HAP-1 (cell line): ENCODE results near the gene VGLL4.

ENCODE experiments used
- DNase-seq, 2 experiments: peaks; one replicate each; pipeline ENCODE4 v3.0.0-alpha.2; 2016 to 2020; ENCODE audit warnings: low spot score in 2 of 2
- H3K27me3 ChIP-seq: fragments of 250-450 bp; sonication (Bioruptor Pico); 2 replicates; pipeline ENCODE4 v1.5.1; 2020; ENCODE audit warnings: low read depth, mild to moderate bottlenecking, moderate library complexity
- H3K36me3 ChIP-seq: fragments of 250-450 bp; sonication (Bioruptor Pico); replicated peaks from 2 replicates; pipeline ENCODE4 v1.5.1; 2020; ENCODE audit warnings: mild to moderate bottlenecking
- H3K4me1 ChIP-seq: fragments of 250-450 bp; sonication (Bioruptor Pico); 2 replicates; pipeline ENCODE4 v1.5.1; 2020; ENCODE audit warnings: mild to moderate bottlenecking
- H3K4me3 ChIP-seq: fragments of 250-450 bp; sonication (Bioruptor Pico); 2 replicates; pipeline ENCODE4 v1.5.1; 2020; ENCODE audit warnings: mild to moderate bottlenecking, moderate library complexity
- H3K9me3 ChIP-seq: fragments of 250-450 bp; sonication (Bioruptor Pico); 2 replicates; pipeline ENCODE4 v1.5.1; 2020; ENCODE audit warnings: mild to moderate bottlenecking, moderate library complexity
- in situ Hi-C: fragments of 300-500 bp; cut with MboI; formaldehyde crosslinking; loops from 3 replicates; pipeline ENCODE4 v1.14.3; 2020; ENCODE audit warnings: low sequenced_read_pairs, inconsistent platforms, mixed read lengths

The VGLL4 gene

DNA sequence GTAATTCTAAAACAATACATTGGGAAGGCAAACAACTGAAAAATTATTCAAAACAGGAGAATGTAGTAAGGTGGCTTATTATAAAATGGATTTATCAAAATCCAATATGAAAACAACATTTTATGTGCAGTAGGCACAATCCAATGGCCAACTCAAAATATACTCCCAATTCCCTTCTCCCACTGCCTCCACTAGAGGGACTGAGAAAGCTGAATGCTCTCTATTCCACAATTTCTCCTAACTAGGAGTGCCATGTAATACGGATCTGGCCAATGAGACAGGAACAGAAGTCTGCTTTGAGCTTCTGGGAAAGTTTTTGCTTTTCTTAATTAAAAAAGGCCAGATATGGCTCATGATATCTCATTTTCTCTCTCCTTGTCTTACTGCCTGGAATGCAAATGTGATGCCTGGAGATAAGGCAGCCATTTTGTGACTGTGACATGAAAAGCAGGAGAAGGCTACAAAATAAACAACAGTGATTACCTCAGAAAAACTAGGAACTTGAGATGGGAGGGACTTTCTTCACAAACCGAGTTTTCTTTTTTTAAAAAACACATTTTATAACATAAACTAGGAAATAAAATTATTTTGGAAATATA is 18.8 kb upstream of the VGLL4 start:
- in situ Hi-C loops: loop anchor here (25.0 kb wide), 1 partner anchor 725 kb away; no protein-coding TSS in a partner anchor

DNA sequence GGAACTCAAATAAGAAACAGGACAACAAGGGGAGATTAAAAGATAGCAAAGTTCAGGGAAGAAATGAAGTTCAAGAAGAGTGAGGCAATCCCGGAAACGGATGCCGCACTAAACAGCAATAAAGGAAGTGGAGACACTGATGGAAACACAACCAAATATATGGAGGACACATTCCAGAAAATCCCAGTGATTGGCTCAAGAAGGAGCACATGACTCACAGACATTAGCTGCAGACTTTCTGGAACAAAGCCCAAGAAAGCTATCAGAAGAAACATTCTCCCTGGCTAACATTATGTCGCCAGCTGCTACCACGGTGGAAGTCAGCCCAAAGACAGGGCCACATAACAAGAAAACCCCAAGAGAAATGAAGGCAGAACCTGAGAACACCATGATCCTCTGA is 18.1 kb upstream of the VGLL4 start:
- Histone ChIP-seq H3K4me3 (no peak overlapping the region), H3K9me3 (no peaks in the 10 kb centered on the region), H3K36me3 (no peaks in the 10 kb centered on the region), H3K27me3 (no peaks in the 10 kb centered on the region), H3K4me1 (peaks cover 2% of the 10 kb centered on the region; the same call in 1 of the 2 replicates)
- in situ Hi-C loops: loop anchor here (25.0 kb wide), 1 partner anchor 725 kb away; no protein-coding TSS in a partner anchor
- no peak for DNase-seq

More for the DNA sequence above, 18.8 kb upstream of the VGLL4 start:
- H3K4me3 ChIP-seq: no peak overlapping the region
- H3K9me3 ChIP-seq: no peaks in the 10 kb centered on the region
- no peak for DNase-seq
- H3K4me1 ChIP-seq: no peaks in the 10 kb centered on the region
- H3K27me3 ChIP-seq: no peaks in the 10 kb centered on the region
- no peaks in the 10 kb centered on the region for H3K36me3 ChIP-seq

DNA sequence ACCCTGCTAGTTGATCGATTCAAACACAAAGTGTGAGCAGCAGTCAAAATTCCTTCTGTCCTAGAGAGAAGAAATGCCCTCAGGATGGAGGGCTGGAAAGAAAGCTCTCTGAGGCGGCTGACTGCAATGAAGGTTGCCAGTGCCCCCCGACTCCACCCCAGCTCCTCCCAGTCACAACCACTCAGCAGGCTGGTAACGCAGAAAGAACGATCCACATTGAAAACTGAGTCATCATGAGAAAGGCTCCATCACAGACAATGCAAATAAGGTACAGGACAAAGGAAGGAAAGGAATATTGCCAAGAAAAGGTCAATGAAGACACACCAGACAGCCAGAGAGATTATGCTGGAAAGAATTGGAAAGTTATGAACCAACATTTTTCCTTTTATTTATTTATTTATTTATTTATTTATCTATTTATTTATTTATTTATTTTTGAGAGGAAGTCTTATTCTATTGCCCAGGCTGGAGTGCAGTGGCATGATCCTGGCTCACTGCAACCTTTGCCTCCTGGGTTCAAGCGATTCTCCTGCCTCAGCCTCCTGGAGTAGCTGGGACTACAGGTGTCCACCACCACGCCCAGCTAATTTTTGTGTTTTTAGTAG is 17.4 kb upstream of the VGLL4 start:
- Histone ChIP-seq H3K27me3 (no peaks in the 10 kb centered on the region), H3K4me1 (peaks cover 2% of the 10 kb centered on the region; the same call in 1 of the 2 replicates), H3K9me3 (no peaks in the 10 kb centered on the region), H3K4me3 (no peak overlapping the region), H3K36me3 (no peaks in the 10 kb centered on the region)
- in situ Hi-C loops: loop anchor here (25.0 kb wide), 1 partner anchor 724 kb away; no protein-coding TSS in a partner anchor
- no peak for DNase-seq

DNA sequence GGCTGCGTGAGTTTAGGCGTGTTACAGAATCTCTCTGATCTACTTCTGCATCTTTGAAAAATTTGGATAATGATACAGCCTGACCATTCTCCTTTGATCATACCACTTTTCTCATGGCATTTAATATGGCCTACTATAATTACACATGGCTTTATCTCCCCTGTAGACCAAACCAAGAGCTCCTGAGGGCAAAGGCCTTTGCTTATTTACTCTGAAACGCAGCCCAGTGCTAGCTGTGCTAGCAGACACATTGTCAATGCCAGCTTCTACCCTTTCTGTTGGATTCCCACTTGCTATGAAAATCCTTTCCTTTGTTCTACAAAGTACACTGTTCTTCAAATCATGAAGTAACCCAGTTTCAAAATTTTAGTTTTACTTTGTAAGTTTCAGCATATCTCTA is 16.5 kb upstream of the VGLL4 start:
- DNase-seq: no peak
- in situ Hi-C loops: loop anchor here (25.0 kb wide), 1 partner anchor 723 kb away; no protein-coding TSS in a partner anchor
- H3K27me3 ChIP-seq: no peaks in the 10 kb centered on the region
- no peaks in the 10 kb centered on the region for H3K36me3 ChIP-seq
- H3K4me3 ChIP-seq: no peak overlapping the region
- peaks cover 2% of the 10 kb centered on the region; the same call in 1 of the 2 replicates for H3K4me1 ChIP-seq
- H3K9me3 ChIP-seq: no peaks in the 10 kb centered on the region

DNA sequence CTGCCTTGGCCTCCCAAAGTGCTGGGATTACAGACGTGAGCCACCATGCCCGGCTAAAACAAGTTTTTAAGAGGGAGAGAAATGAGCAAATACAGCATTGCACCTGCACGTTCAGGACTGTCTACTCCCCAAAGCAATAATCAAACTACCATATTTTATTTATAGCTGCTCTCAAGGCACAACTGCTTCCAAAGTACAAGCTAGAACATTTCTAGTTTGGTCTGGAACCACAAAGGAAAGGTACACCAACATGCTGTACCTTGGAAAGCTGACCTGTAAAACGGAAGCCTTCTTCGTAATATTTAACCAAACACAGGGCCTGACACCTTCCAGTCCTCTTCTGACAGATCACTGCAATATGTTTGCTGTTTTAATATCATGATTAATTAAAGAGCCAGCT is 14.5 kb upstream of the VGLL4 start:
- Histone ChIP-seq H3K4me3 (no peak overlapping the region), H3K36me3 (no peaks in the 10 kb centered on the region), H3K9me3 (no peaks in the 10 kb centered on the region), H3K4me1 (peaks cover 2% of the 10 kb centered on the region; the same call in 1 of the 2 replicates), H3K27me3 (no peaks in the 10 kb centered on the region)
- in situ Hi-C loops: loop anchor here (5.0 to 25.0 kb wide), 3 partner anchors 147 to 721 kb away; no protein-coding TSS in a partner anchor
- no peak for DNase-seq

- Histone ChIP-seq H3K4me1 (peaks cover 9% of the 10 kb centered on the region), H3K36me3 (no peaks in the 10 kb centered on the region), H3K27me3 (no peaks in the 10 kb centered on the region), H3K9me3 (no peaks in the 10 kb centered on the region), H3K4me3 (no peak overlapping the region)
- DNase-seq: peak in 1 of 2 experiments; percentile 45
- in situ Hi-C loops: loop anchor here (5.0 to 25.0 kb wide), 3 partner anchors 149 to 718 kb away; no protein-coding TSS in a partner anchor
Measured at GRCh38 chr3:11655196-11655928, 11.6 kb upstream of the VGLL4 start.

DNA sequence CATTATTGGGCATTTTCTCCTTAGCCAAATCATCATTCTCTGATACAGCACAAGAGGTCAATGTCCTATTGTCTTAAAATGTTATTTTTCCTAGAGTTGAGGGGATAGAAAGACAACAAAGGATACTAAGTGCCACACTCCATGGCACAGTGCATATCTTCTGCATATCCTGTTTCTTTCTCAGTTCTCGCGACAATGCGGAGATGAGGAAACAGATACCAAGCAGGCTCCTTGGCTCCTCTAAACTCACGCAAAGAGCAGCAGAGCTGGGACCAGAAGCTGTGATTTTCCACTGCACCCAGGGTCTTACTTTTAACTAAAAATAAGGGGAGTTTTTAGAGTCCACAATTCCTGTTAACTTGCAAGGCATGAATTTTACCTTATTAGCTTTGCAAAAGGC is 10.5 kb upstream of the VGLL4 start:
- peaks cover 9% of the 10 kb centered on the region for H3K4me1 ChIP-seq
- DNase-seq: no peak
- no peaks in the 10 kb centered on the region for H3K9me3 ChIP-seq
- in situ Hi-C loops: loop anchor here (10.0 to 25.0 kb wide), 2 partner anchors 151 to 717 kb away; no protein-coding TSS in a partner anchor
- no peak overlapping the region for H3K4me3 ChIP-seq
- H3K27me3 ChIP-seq: no peaks in the 10 kb centered on the region
- no peaks in the 10 kb centered on the region for H3K36me3 ChIP-seq

DNA sequence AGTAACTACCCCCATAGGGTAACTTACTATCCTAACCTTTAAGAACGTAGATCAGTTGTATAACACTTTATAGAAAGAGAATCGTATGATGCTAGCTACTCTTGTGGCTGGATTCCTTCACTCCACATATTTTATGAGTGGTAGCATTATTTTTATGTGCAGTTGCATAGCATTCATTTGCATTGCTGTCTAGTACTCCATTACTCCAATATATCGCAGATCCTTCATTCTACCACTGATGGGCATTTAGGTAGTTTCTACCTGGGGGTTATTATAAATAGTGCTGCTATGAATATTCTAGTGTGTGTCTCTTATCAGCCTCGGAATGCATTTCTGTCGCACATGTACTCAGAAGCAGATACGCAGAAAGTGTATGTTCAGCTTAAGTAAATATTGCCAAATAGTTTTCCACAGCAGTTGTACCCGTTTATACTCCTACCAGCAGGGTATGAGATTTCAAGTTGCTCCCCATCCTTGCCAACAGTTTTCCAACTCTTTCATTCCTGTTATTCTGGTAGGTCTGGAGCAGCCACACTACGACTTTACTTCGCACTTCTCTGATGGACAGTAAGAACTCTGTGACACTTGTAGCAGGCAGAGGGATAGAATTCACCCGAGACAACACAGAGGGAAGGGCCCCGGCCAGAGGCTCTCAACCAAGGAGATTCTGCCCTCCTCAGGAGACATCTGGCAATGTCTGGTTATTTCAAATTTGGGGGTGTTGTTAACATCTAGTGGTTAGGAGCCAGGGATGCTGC is 9.8 kb upstream of the VGLL4 start:
- in situ Hi-C loops: loop anchor here (10.0 to 25.0 kb wide), 2 partner anchors 151 to 716 kb away; no protein-coding TSS in a partner anchor
- no peak for DNase-seq
- Histone ChIP-seq H3K27me3 (no peaks in the 10 kb centered on the region), H3K4me3 (no peak overlapping the region), H3K9me3 (no peaks in the 10 kb centered on the region), H3K4me1 (peaks cover 9% of the 10 kb centered on the region), H3K36me3 (no peaks in the 10 kb centered on the region)

DNA sequence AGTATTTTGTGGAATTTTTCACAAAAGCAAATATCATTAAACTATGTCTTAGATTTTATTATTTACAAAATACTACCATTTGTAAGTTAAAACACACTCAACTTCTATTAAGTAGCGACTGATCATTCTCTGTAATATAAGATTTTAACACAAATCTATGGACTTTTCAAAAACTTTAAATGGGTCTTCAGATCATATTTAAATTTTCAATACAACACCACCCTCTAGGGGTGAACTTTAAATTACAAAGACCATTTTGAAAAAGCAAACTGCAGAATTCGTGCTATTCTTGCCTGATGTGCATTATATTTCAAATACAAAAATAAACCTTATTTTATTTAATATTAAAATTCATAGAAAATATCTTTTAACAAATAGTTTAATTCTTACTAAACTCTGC is 8.2 kb upstream of the VGLL4 start:
- peak in 1 of 2 experiments; percentile 56 for DNase-seq
- Histone ChIP-seq H3K4me3 (no peak overlapping the region), H3K27me3 (no peaks in the 10 kb centered on the region), H3K36me3 (no peaks in the 10 kb centered on the region), H3K4me1 (peaks cover 7% of the 10 kb centered on the region), H3K9me3 (no peaks in the 10 kb centered on the region)
- in situ Hi-C loops: loop anchor here (10.0 to 25.0 kb wide), 2 partner anchors 153 to 715 kb away; no protein-coding TSS in a partner anchor

DNA sequence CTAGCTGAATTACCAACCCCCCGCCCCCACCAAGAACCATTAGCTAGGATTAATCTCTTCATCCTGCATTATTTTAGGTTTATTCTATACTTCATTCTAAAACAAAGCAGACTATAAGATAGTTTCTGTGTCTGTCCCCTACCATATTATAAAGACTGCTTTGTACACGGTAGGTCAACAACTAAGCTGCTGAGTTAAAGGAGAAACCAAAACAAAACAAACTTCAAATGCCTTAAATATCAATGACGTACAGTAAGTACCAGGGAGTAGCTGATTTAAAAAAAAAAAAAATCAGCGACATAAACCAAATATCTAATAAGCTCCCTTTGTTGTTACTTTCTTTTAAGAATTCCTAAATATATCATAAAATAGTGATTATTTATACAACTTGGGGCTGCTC is 7.8 kb upstream of the VGLL4 start:
- no peaks in the 10 kb centered on the region for H3K27me3 ChIP-seq
- H3K9me3 ChIP-seq: no peaks in the 10 kb centered on the region
- peak; percentile 29 to 31 for DNase-seq
- H3K4me3 ChIP-seq: no peak overlapping the region
- in situ Hi-C loops: loop anchor here (10.0 to 25.0 kb wide), 2 partner anchors 153 to 714 kb away; no protein-coding TSS in a partner anchor
- peaks cover 7% of the 10 kb centered on the region for H3K4me1 ChIP-seq
- no peaks in the 10 kb centered on the region for H3K36me3 ChIP-seq

DNA sequence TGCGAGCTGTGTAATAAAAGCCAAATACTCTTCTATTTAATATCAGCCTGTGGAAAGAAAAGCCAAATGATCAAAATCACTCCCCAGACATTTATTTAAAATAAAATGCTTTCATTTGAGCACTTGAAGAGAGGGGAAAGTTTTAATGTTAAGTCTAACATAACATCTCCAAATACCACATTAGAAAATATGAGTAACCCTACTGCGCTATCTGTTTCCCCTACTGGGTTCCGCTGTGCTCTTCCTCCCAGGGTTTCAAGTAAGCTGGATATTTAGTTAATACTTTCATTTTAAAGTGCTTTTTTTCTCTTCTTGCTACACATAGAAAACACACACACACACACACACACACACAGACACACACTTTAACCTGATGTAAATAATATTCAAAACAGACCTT is 6.7 kb upstream of the VGLL4 start:
- Histone ChIP-seq H3K27me3 (no peaks in the 10 kb centered on the region), H3K36me3 (no peaks in the 10 kb centered on the region), H3K9me3 (no peaks in the 10 kb centered on the region), H3K4me1 (peaks cover 7% of the 10 kb centered on the region), H3K4me3 (no peak overlapping the region)
- no peak for DNase-seq
- in situ Hi-C loops: loop anchor here (10.0 to 25.0 kb wide), 2 partner anchors 154 to 713 kb away; no protein-coding TSS in a partner anchor

DNA sequence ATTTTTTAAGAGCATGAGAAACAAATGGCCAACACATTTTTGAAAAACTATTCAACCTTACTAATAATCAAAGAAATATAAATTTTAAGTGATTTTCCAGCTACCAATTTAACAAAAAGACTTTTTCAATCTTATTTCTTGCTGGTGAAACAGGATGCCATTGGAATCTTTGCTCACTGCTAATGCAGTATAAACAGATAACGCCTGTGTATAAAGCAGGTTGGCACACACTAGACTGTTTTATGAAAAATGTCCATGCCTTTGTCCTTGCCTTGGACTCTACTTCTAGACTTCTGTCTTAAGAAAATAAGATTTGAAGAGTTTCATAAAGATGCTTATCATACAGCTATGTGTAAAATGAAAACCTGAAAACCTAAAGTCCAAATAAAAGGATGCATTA is 5.0 kb upstream of the VGLL4 start:
- no peak overlapping the region for H3K4me3 ChIP-seq
- no peak for DNase-seq
- H3K27me3 ChIP-seq: no peaks in the 10 kb centered on the region
- peaks cover 10% of the 10 kb centered on the region for H3K4me1 ChIP-seq
- in situ Hi-C loops: no loop called here
- no peaks in the 10 kb centered on the region for H3K36me3 ChIP-seq
- H3K9me3 ChIP-seq: no peaks in the 10 kb centered on the region

GRCh38 chr3:11643201-11643603 is 513 bp downstream of the VGLL4 start:
- H3K36me3 ChIP-seq: no peaks in the 10 kb centered on the region
- peak overlapping the region; percentile 63 for H3K4me3 ChIP-seq
- H3K4me1 ChIP-seq: peaks cover 15% of the 10 kb centered on the region
- H3K9me3 ChIP-seq: no peaks in the 10 kb centered on the region
- peak; percentile 56 to 63 for DNase-seq
- in situ Hi-C loops: no loop called here
- no peaks in the 10 kb centered on the region for H3K27me3 ChIP-seq
